ENCODE results near the gene TBC1D1.

Gene TBC1D1

GRCh38 chr4:37970702-37971101 is 79.8 kb downstream of the TBC1D1 start:
- Histone ChIP-seq H3K4me3 (ENCODE audit: low read depth, low read length) (no peak overlapping the region), H3K27ac (ENCODE audit: extremely low read depth, low read depth, low read length) (no peak overlapping the region), H3K36me3 (ENCODE audit: control insufficient read depth in 2 of 2, insufficient read depth in 1 of 2, low read length in 2 of 2) (no peaks in the 10 kb centered on the region), H3K4me1 (ENCODE audit: control insufficient read depth, insufficient read depth, low read length) (0 out of 2 replicates have a peak, but pooled peaks cover 3% of the 10 kb centered on the region), H3K9me3 (ENCODE audit: control insufficient read depth, insufficient read depth, low read depth, low read length) (no peaks in the 10 kb centered on the region)
- TF ChIP-seq ZNF121 (tag by site-specific recombination; IDR thresholded peaks at IDR 0.05) (no peak), ATF2 (tag by site-specific recombination; IDR thresholded peaks at IDR 0.05; ENCODE audit: low read depth) (0 out of 2 replicates have a peak, but pooled peaks have one; percentile 25), ZNF596 (tag by site-specific recombination; IDR thresholded peaks at IDR 0.05) (no peak), ZNF449 (tag by site-specific recombination; IDR thresholded peaks at IDR 0.05) (no peak), ZBTB44 (tag by site-specific recombination; IDR thresholded peaks at IDR 0.05) (no peak), GLI4 (tag by site-specific recombination; IDR thresholded peaks at IDR 0.05) (no peak), ZFHX2 (tag by site-specific recombination; conservative IDR thresholded peaks at IDR 0.05) (no peak), ZNF704 (tag by site-specific recombination; IDR thresholded peaks at IDR 0.05) (no peak)
- ChIA-PET CTCF (interaction anchor here (0.6 to 1.3 kb wide), 3 partner anchors 10 to 24 kb away, joined by 3 to 5 read pairs (median 3); partner anchors contain the start of gene PTTG2), POLR2A (no interaction called here)

GRCh38 chr4:37971202-37971601 is 80.3 kb downstream of the TBC1D1 start:
- POLR2A ChIA-PET, result no interaction called here
- no peak overlapping the region for H3K4me3 ChIP-seq (ENCODE audit: low read depth, low read length)
- H3K4me1 ChIP-seq (ENCODE audit: control insufficient read depth, insufficient read depth, low read length), result 0 out of 2 replicates have a peak, but pooled peaks cover 3% of the 10 kb centered on the region
- no peak overlapping the region for H3K27ac ChIP-seq (ENCODE audit: extremely low read depth, low read depth, low read length)
- CTCF ChIA-PET, result interaction anchor here (0.6 to 1.3 kb wide), 3 partner anchors 11 to 25 kb away, joined by 3 to 5 read pairs (median 3); partner anchors contain the start of gene PTTG2
- no peak for TF ChIP-seq SP7 (tag by site-specific recombination; IDR thresholded peaks at IDR 0.05)
- no peak for TF ChIP-seq ZBTB17 (tag by site-specific recombination; IDR thresholded peaks at IDR 0.05)
- no peak for TF ChIP-seq ZNF274 (IDR thresholded peaks at IDR 0.05; ENCODE audit: low read length)
- TF ChIP-seq ZNF274 (tag by site-specific recombination; IDR thresholded peaks at IDR 0.05; ENCODE audit: borderline replicate concordance), result no peak
- TF ChIP-seq KLF9 (tag by site-specific recombination; IDR thresholded peaks at IDR 0.05; ENCODE audit: low read depth), result no peak
- no peak for TF ChIP-seq ZNF19 (tag by site-specific recombination; IDR thresholded peaks at IDR 0.05; ENCODE audit: low read depth)
- TF ChIP-seq ZNF18 (tag by site-specific recombination; IDR thresholded peaks at IDR 0.05), result no peak
- no peak for TF ChIP-seq SP2 (tag by site-specific recombination; IDR thresholded peaks at IDR 0.05)
- TF ChIP-seq ZNF561 (tag by site-specific recombination; IDR thresholded peaks at IDR 0.05; ENCODE audit: borderline replicate concordance), result no peak
- TF ChIP-seq ELK4 (IDR thresholded peaks at IDR 0.05; ENCODE audit: borderline replicate concordance, low read depth, low read length), result no peak
- no peaks in the 10 kb centered on the region for H3K9me3 ChIP-seq (ENCODE audit: control insufficient read depth, insufficient read depth, low read depth, low read length)
- H3K36me3 ChIP-seq (ENCODE audit: control insufficient read depth in 2 of 2, insufficient read depth in 1 of 2, low read length in 2 of 2), result no peaks in the 10 kb centered on the region
